GM18858 (cell line): Measurements from ENCODE around the gene ADPRHL1.

Source experiments
- ATAC-seq: cut with Tn5 transposase; IDR thresholded peaks from one replicate; pipeline ENCODE4 v1.9.1; 2021; ENCODE audit not compliant: unreplicated experiment

Gene ADPRHL1

GRCh38 chr13:113452942-113453901 is at the start of gene ADPRHL1:
Gene ADPRHL1 (minus strand): TSS chr13:113453488. CDS start chr13:113453437, 51 bp downstream.
- no peak for ATAC-seq

GRCh38 chr13:113502686-113503085 is 49.4 kb upstream of the ADPRHL1 start:
- no peak for ATAC-seq

GRCh38 chr13:113500530-113501265 is 47.4 kb upstream of the ADPRHL1 start:
- no peak for ATAC-seq

- ATAC-seq: no peak
Observed at GRCh38 chr13:113499936-113500335, 46.6 kb upstream of the ADPRHL1 start.

GRCh38 chr13:113498905-113499304 is 45.6 kb upstream of the ADPRHL1 start:
- ATAC-seq: no peak

GRCh38 chr13:113497217-113497616 is 43.9 kb upstream of the ADPRHL1 start:
- ATAC-seq: no peak

GRCh38 chr13:113495494-113496210 is 42.4 kb upstream of the ADPRHL1 start:
- no peak for ATAC-seq

- ATAC-seq: peak; percentile 31
Observed at GRCh38 chr13:113493315-113493951, 40.1 kb upstream of the ADPRHL1 start.

GRCh38 chr13:113491982-113492381 is 38.7 kb upstream of the ADPRHL1 start:
- no peak for ATAC-seq

GRCh38 chr13:113491418-113491883 is 38.2 kb upstream of the ADPRHL1 start:
- no peak for ATAC-seq

GRCh38 chr13:113490496-113491417 is 37.5 kb upstream of the ADPRHL1 start, which contains the start of gene DCUN1D2:
Gene DCUN1D2 (minus strand): TSS chr13:113490711. CDS start chr13:113490669, 42 bp downstream.
- ATAC-seq: peak; percentile 64

- peak; percentile 7 for ATAC-seq
Observed at GRCh38 chr13:113489549-113490495, 36.5 kb upstream of the ADPRHL1 start.

- ATAC-seq: no peak
Observed at GRCh38 chr13:113489171-113489548, 35.9 kb upstream of the ADPRHL1 start.

- ATAC-seq: no peak
Observed at GRCh38 chr13:113488283-113488682, 35.0 kb upstream of the ADPRHL1 start.

- ATAC-seq: no peak
Observed at GRCh38 chr13:113486698-113487097, 33.4 kb upstream of the ADPRHL1 start.

- ATAC-seq: no peak
Observed at GRCh38 chr13:113485545-113485944, 32.3 kb upstream of the ADPRHL1 start.

- ATAC-seq: no peak
Observed at GRCh38 chr13:113483504-113484293, 30.4 kb upstream of the ADPRHL1 start.

- no peak for ATAC-seq
Observed at GRCh38 chr13:113483081-113483480, 29.8 kb upstream of the ADPRHL1 start.
